T-helper 2 cell treated with Interferon-gamma antibody and Interleukin-4, amounts not matched to agents 5 μg/mL and 100 μg/mL, for 36 hours (primary cell): ENCODE results near the gene DRC7.

ENCODE experiments used
- DNase-seq: peaks from one replicate; pipeline ENCODE4 v3.0.0; 2021; ENCODE audit warnings: low spot score
- H3K27ac Mint-ChIP-seq: one replicate; pipeline ENCODE4 v1.8.0; 2021; ENCODE audit warnings: mild to moderate bottlenecking, mixed read lengths
- H3K27me3 Mint-ChIP-seq: one replicate; pipeline ENCODE4 v1.8.0; 2021; ENCODE audit warnings: low read depth, mixed read lengths
- H3K36me3 Mint-ChIP-seq: one replicate; pipeline ENCODE4 v1.8.0; 2021; ENCODE audit warnings: low read depth, mixed read lengths
- H3K4me1 Mint-ChIP-seq: one replicate; pipeline ENCODE4 v1.8.0; 2021; ENCODE audit warnings: low read depth, mixed read lengths
- H3K4me3 Mint-ChIP-seq: one replicate; pipeline ENCODE4 v1.8.0; 2022; ENCODE audit warnings: mild to moderate bottlenecking, moderate library complexity, mixed read lengths
- H3K9me3 Mint-ChIP-seq: one replicate; pipeline ENCODE4 v1.8.0; 2021; ENCODE audit warnings: mixed read lengths

Gene DRC7

GRCh38 chr16:57730771-57731730 is 36.4 kb downstream of the DRC7 start:
- H3K36me3 Mint-ChIP-seq = peaks cover 11% of the 10 kb centered on the region
- DNase-seq = no peak
- peaks cover 19% of the 10 kb centered on the region for H3K9me3 Mint-ChIP-seq
- peaks cover under 1% of the 10 kb centered on the region for H3K4me1 Mint-ChIP-seq
- H3K27ac Mint-ChIP-seq = no peak overlapping the region
- no peak overlapping the region for H3K4me3 Mint-ChIP-seq
- no peaks in the 10 kb centered on the region for H3K27me3 Mint-ChIP-seq

GRCh38 chr16:57732037-57732436 is 37.4 kb downstream of the DRC7 start:
- peaks cover 11% of the 10 kb centered on the region for H3K36me3 Mint-ChIP-seq
- H3K27ac Mint-ChIP-seq = no peak overlapping the region
- H3K27me3 Mint-ChIP-seq = no peaks in the 10 kb centered on the region
- peaks cover 19% of the 10 kb centered on the region for H3K9me3 Mint-ChIP-seq
- no peak for DNase-seq
- H3K4me1 Mint-ChIP-seq = peaks cover 7% of the 10 kb centered on the region
- no peak overlapping the region for H3K4me3 Mint-ChIP-seq

DNA sequence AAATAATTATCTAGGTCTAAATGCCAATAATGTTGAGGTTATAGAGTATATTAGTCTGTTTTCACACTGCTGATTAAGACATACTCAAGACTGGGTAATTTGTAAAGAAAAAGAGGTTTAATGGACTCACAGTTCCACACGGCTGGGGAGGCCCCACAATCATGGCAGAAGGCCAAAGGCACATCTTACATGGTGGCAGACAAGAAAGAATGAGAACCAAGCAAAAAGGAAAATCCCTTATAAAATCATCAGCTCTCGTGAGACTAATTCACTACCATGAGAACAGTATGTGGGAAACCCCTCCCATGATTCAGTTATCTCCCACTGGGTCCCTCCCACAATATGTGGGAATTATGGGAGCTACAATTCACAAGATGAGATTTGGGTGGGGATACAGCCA is 38.1 kb downstream of the DRC7 start:
- no peak overlapping the region for H3K27ac Mint-ChIP-seq
- peaks cover 13% of the 10 kb centered on the region for H3K36me3 Mint-ChIP-seq
- H3K27me3 Mint-ChIP-seq = no peaks in the 10 kb centered on the region
- H3K4me1 Mint-ChIP-seq = peaks cover 10% of the 10 kb centered on the region
- H3K9me3 Mint-ChIP-seq = peaks cover 19% of the 10 kb centered on the region
- H3K4me3 Mint-ChIP-seq = peak overlapping the region; percentile 35
- no peak for DNase-seq

DNA sequence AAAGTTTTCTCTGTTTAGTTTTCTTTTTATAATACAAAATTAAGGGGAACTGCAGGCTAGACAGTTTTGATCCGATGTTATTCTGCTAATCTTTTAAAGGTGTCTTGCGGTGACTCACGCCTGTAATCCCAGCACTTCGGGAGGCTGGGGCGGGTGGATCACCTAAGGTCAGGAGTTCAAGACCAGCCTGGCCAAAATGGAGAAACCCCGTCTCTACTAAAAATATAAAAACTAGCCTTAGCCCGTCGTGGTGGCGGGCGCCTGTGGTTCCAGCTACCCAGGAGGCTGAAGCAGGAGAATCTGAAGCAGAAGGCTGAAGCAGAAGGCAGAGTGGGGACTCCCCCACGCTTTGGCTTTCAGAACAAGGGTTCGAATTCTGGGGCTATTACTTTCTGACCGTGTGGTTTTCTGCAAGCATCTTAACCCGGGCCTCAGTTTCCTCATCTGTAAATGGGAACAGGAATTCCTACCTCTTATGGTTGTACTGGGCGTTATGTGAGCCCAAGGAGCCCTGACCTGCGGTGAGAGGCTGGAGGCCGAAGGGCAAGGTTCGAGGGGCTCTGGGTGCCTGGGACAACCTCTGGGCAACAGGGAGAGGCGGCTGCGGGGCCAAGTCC is 39.8 kb downstream of the DRC7 start:
- Mint-ChIP-seq H3K27ac (peak overlapping the region; percentile 95), H3K9me3 (peaks cover 19% of the 10 kb centered on the region), H3K4me3 (peak overlapping the region; percentile 96), H3K4me1 (peaks cover 10% of the 10 kb centered on the region), H3K36me3 (peaks cover 13% of the 10 kb centered on the region), H3K27me3 (no peaks in the 10 kb centered on the region)
- DNase-seq = no peak

GRCh38 chr16:57734925-57735754 is 40.5 kb downstream of the DRC7 start:
- Mint-ChIP-seq H3K9me3 (peaks cover 19% of the 10 kb centered on the region), H3K27me3 (no peaks in the 10 kb centered on the region), H3K36me3 (peaks cover 13% of the 10 kb centered on the region), H3K4me1 (peaks cover 10% of the 10 kb centered on the region), H3K27ac (peak overlapping the region; percentile 95), H3K4me3 (peak overlapping the region; percentile 96)
- DNase-seq = peak; percentile 97

DNA sequence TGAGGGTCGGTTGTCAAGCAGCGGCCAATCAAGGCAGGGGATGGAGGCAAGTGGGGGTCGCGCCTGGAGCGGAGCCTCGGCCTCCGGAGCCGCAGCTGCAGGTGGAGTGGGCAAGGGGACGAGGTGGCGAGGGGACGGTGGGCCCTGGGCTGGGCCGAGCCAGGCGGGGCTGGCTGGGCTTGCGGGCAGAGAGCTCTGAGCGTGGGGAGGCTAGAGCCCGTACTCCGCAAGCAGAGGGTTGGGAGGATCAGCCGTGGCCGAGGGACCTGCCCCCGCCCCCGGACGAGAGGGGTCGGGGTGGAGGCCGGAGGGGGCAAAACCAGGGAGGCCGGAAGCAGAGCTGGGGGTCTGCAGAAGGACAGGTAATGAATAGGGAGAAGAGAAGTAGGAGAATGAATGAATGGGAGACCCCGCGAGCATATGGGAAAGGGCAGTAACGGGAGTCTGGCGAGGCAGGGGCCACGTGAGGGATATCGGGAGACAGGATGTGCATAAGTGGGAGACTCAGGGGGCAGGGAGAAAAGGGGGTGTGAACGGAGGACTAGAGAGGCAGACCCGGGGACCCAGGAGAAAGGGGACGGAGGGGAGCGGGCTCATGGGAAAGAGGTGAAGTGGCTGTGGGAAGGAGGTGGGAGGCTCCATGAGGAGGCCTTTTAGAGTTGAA is 41.3 kb downstream of the DRC7 start, which contains the start of gene KATNB1:
KATNB1 (plus strand) TSS at position 16 of the 664 bp plus-strand sequence. CDS start 1,474 bp downstream, outside the sequence.
- DNase-seq = no peak
- Mint-ChIP-seq H3K27ac (peak within 1 kb of the TSS; percentile 95), H3K27me3 (no peaks in the 10 kb centered on the region), H3K4me3 (peak within 1 kb of the TSS; percentile 96), H3K9me3 (peaks cover 19% of the 10 kb centered on the region), H3K4me1 (peaks cover 10% of the 10 kb centered on the region), H3K36me3 (peaks cover 13% of the 10 kb centered on the region)

- Mint-ChIP-seq H3K4me1 (peaks cover 10% of the 10 kb centered on the region), H3K9me3 (peaks cover 14% of the 10 kb centered on the region), H3K4me3 (peak overlapping the region; percentile 96), H3K36me3 (peaks cover 13% of the 10 kb centered on the region), H3K27me3 (no peaks in the 10 kb centered on the region), H3K27ac (peak overlapping the region; percentile 95)
- DNase-seq = peak; percentile 42
Observed at GRCh38 chr16:57736419-57737351, 42.1 kb downstream of the DRC7 start.

GRCh38 chr16:57738844-57739243 is 44.2 kb downstream of the DRC7 start:
- peaks cover 4% of the 10 kb centered on the region for H3K36me3 Mint-ChIP-seq
- H3K4me1 Mint-ChIP-seq = peaks cover 10% of the 10 kb centered on the region
- no peak overlapping the region for H3K4me3 Mint-ChIP-seq
- no peaks in the 10 kb centered on the region for H3K27me3 Mint-ChIP-seq
- DNase-seq = no peak
- no peaks in the 10 kb centered on the region for H3K9me3 Mint-ChIP-seq
- no peak overlapping the region for H3K27ac Mint-ChIP-seq

DNA sequence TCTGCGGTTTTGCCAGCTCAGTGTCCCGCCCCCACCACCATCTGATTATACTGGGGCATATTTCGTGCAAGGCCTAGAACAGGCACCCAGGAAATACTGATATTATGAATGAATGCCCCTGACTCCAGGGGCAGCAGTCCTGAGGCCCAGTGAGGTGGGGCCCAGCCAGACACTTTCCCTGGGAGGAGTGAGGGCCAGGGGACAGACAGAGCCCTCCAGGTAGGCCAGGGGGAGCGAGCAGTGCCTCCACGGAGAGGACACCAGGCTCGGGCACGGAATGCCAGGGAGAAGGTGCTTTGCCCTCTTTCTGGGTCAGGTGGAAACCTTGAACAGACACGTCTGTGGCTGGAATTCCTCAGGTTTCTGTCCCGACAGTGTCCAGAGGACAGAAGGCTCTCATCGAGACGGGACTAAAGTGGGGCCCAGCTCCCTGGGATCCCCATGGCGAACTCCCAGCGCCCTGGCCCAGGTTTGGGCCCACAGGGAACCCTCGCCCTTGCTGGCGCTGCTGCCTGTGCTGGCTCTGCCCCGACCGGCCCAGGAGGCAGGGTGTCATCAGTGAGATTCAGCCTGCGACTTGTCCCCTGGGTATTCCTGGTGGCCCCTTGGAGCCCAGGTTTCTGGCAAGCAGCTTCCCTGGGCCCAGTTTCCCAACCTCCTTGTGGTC is 45.3 kb downstream of the DRC7 start:
- H3K4me1 Mint-ChIP-seq = peaks cover 10% of the 10 kb centered on the region
- no peak for DNase-seq
- H3K27ac Mint-ChIP-seq = no peak overlapping the region
- no peaks in the 10 kb centered on the region for H3K9me3 Mint-ChIP-seq
- no peak overlapping the region for H3K4me3 Mint-ChIP-seq
- no peaks in the 10 kb centered on the region for H3K27me3 Mint-ChIP-seq
- H3K36me3 Mint-ChIP-seq = peaks cover 4% of the 10 kb centered on the region

DNA sequence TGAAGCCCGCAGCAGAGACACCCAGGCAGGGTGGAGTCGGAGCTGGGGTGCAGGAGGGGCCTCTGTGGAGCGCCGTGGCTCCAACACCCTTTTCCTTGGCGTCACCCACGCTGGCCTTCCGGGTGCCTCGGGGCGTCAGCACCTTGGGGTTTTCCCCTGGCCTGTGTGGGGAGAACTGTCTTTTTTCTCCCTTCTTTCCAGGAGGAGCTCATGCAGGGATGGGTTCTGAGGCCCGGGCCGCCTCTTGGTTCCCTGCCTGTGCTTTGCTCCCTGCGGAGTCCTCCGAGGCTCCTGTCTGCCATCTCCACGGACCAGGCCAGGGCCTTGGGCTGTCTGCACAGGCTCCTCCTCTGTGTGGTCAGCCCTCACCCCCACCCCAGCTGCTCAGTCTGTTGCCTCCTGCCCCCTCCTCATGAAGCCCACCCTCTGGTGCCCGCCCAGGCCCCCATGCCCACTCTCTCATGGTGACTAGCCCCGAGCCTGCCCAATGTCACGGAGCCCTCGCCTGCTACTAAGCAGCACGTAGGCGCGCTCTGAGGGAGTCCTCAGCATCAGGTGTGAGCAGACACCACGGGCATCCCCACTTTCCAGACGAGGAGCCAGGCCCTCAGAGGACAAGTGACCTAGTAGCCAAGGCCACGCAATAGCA is 45.9 kb downstream of the DRC7 start:
- Mint-ChIP-seq H3K4me3 (no peak overlapping the region), H3K36me3 (peaks cover 3% of the 10 kb centered on the region), H3K27ac (no peak overlapping the region), H3K9me3 (no peaks in the 10 kb centered on the region), H3K4me1 (peaks cover 10% of the 10 kb centered on the region), H3K27me3 (no peaks in the 10 kb centered on the region)
- no peak for DNase-seq

- Mint-ChIP-seq H3K4me1 (peaks cover 4% of the 10 kb centered on the region), H3K27me3 (no peaks in the 10 kb centered on the region), H3K36me3 (peaks cover 2% of the 10 kb centered on the region)
Observed at GRCh38 chr16:57741660-57742191, 47.1 kb downstream of the DRC7 start.

More at GRCh38 chr16:57741660-57742191, 47.1 kb downstream of the DRC7 start:
- H3K9me3 Mint-ChIP-seq = no peaks in the 10 kb centered on the region
- no peak overlapping the region for H3K27ac Mint-ChIP-seq
- no peak for DNase-seq
- H3K4me3 Mint-ChIP-seq = no peak overlapping the region
